SU-DHL-6 (cell line): ENCODE measurements around the gene CLDN19.

Source experiments
- CTCF ChIP-seq: fragments of 200-600 bp; sonication (generic); IDR thresholded peaks from one replicate; pipeline ENCODE4 v1.5.1; 2017; ENCODE audit warnings: antibody characterized with exemption, mild to moderate bottlenecking, low read length, moderate library complexity; ENCODE audit not compliant: insufficient read depth, poor library complexity, severe bottlenecking
- EZH2phosphoT487 ChIP-seq: fragments of 200-600 bp; sonication (generic), shearing (Covaris generic); conservative IDR thresholded peaks from 2 replicates; pipeline ENCODE4 v1.6.1; 2018; ENCODE audit warnings: mild to moderate bottlenecking, antibody characterized with exemption, low read length, moderate library complexity, mixed read lengths

GRCh38 chr1:42690477-42691156 lies 49.4 kb downstream of the CLDN19 start:
- TF ChIP-seq CTCF (no peak), EZH2phosphoT487 (no peak)
